Inferior parietal cortex (tissue), 1 donor: ENCODE measurements around the gene OR2D3.
"Not testable (repeated sequence)": the region's sequence is repeated elsewhere in the genome, so short reads cannot be mapped to it uniquely, and the experiment has no call there.

Source experiments
- DNase-seq: peaks from one replicate; pipeline ENCODE4 v3.0.0-alpha.2; 2016; ENCODE audit errors: extremely low spot score

OR2D3 gene

GRCh38 chr11:6927030-6927617, 6.3 kb downstream of the OR2D3 start:
- DNase-seq: peak; percentile 9

DNA sequence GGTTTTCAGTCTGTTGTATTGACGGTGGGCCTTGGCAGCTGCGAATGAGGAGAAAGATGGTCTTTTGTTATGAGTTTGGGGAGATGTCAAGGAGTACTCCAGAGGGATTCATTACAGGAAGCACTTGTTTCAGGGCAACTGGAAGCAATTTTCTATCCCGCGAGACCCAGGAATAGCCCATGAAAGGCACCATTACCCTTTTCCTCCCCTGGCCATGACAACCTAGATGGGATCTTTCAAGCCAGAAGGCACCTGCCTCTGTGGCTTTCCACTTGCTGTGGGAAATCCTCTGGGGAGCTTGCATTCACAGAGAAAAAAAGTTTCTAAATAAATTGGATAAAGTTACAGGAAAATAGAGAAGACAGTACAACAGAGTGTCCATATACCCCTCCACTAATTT, 8.1 kb downstream of the OR2D3 start:
- DNase-seq: no peak

DNA sequence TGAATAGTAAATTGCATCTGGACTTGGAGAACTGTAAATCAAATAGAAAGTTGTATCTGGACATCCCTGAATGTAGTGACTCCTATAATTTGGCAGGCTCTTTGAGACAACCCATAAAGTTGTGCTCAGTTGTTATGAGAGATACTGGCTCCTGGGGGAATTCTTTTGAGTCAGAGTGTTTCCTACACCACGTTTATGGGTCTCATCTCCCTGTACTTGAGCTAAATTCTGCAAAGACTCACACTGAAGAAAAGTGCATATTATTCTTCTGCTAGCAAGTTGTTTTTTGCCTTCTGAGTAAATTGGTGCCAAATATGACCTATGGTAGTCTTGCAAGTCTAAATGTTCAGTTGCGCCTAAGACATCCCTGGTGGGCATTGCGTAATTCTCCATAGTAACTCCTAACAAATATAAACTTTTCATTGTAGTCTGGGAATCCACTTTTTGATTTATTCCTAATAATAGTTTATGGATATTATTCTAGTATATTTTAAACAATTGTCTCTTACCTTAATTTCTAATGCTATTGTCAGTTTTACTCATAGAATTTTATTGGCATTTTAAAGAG, 10.4 kb downstream of the OR2D3 start:
- DNase-seq: no peak

GRCh38 chr11:6932145-6932544, 11.3 kb downstream of the OR2D3 start:
- no peak for DNase-seq

- no peak for DNase-seq
These were observed 21.2 kb downstream of the OR2D3 start for GRCh38 chr11:6941970-6942369.

GRCh38 chr11:6943131-6943530, 22.3 kb downstream of the OR2D3 start:
- DNase-seq: no peak

DNA sequence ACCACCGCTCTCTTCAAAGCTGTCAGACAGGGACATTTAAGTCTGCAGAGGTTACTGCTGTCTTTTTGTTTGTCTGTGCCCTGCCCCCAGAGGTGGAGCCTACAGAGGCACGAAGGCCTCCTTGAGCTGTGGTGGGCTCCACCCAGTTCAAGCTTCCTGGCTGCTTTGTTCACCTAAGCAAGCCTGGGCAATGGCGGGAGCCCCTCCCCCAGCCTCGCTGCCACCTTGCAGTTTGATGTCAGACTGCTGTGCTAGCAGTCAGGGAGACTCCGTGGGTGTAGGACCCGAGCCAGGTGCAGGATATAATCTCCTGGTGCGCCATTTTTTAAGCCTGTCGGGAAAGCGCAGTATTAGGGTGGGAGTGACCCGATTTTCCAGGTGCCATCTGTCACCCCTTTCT, 33.4 kb downstream of the OR2D3 start:
- not testable (repeated sequence) for DNase-seq

DNA sequence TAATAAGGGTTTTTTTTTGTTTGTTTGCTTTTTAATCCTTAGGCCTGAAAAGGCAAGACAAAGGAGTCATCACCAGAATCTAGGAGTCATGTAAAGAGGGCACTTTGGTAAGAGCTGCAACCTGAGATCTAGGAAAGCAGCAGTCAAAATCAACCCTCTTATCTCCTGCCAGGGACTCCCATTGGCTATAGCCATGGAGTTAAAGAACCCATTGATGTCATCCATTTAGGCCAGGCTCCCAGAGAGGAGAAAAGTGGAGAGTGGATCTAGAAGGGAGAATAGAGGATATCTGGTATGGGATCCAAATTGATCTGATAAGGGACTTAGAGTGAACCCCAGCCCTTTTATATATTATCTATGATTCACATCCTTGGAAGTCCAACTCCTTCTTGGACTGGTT, 41.3 kb downstream of the OR2D3 start:
- DNase-seq: no peak

GRCh38 chr11:6962673-6963072, 41.9 kb downstream of the OR2D3 start:
- DNase-seq: no peak

GRCh38 chr11:6968816-6969215, 48.0 kb downstream of the OR2D3 start:
- DNase-seq: no peak

DNA sequence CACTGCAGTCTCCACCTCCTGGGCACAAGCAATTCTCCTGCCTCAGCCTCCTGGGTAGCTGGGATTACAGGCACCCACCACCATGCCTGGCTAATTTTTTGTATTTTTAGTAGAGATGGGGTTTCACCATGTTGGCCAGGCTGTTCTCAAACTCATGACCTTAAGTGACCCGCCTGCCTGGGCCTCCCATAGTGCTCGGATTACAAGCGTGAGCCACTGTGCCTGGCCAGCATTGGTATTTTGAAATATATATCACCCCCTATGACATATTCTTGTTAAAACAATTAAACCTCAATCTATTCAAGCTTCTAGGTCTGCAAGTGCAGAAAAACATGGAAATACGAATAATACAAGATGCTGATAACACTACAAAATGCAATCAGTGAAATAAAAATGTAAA, 49.1 kb downstream of the OR2D3 start:
- DNase-seq: not testable (repeated sequence)
